GM21528 (cell line): ENCODE results near the gene SLC9A8.
"Not testable (repeated sequence)": the region's sequence is repeated elsewhere in the genome, so short reads cannot be mapped to it uniquely, and the experiment has no call there.

ENCODE experiments used
- ATAC-seq: cut with Tn5 transposase; IDR thresholded peaks from one replicate; pipeline ENCODE4 v1.9.1; 2021; ENCODE audit warnings: mild to moderate bottlenecking, moderate library complexity; ENCODE audit not compliant: unreplicated experiment, low FRiP score

SLC9A8 gene

GRCh38 chr20:49786196-49786595 is 26.4 kb upstream of the SLC9A8 start:
- peak; percentile 9 for ATAC-seq

GRCh38 chr20:49786668-49787370 is 25.8 kb upstream of the SLC9A8 start:
- ATAC-seq, result no peak

- ATAC-seq, result no peak
Measured at GRCh38 chr20:49787371-49788357, 25.0 kb upstream of the SLC9A8 start.

- ATAC-seq, result no peak
Measured at GRCh38 chr20:49790077-49790798, 22.4 kb upstream of the SLC9A8 start.

- no peak for ATAC-seq
Measured at GRCh38 chr20:49791165-49791564, 21.5 kb upstream of the SLC9A8 start.

- no peak for ATAC-seq
Measured at GRCh38 chr20:49792006-49792405, 20.6 kb upstream of the SLC9A8 start.

GRCh38 chr20:49792611-49793010 is 20.0 kb upstream of the SLC9A8 start:
- ATAC-seq, result no peak

GRCh38 chr20:49794336-49795134 is 18.1 kb upstream of the SLC9A8 start:
- no peak for ATAC-seq

- no peak for ATAC-seq
Measured at GRCh38 chr20:49795135-49795424, 17.5 kb upstream of the SLC9A8 start.

GRCh38 chr20:49796600-49797343 is 15.9 kb upstream of the SLC9A8 start:
- no peak for ATAC-seq

- no peak for ATAC-seq
Measured at GRCh38 chr20:49797344-49797615, 15.3 kb upstream of the SLC9A8 start.

- no peak for ATAC-seq
Measured at GRCh38 chr20:49798718-49799117, 13.9 kb upstream of the SLC9A8 start.

GRCh38 chr20:49799698-49800097 is 12.9 kb upstream of the SLC9A8 start:
- no peak for ATAC-seq

GRCh38 chr20:49803418-49803817 is 9.2 kb upstream of the SLC9A8 start:
- ATAC-seq, result no peak

- ATAC-seq, result no peak
Measured at GRCh38 chr20:49804364-49804763, 8.3 kb upstream of the SLC9A8 start.

- ATAC-seq, result not testable (repeated sequence)
Measured at GRCh38 chr20:49805224-49805876, 7.3 kb upstream of the SLC9A8 start.

GRCh38 chr20:49808753-49809152 is 3.9 kb upstream of the SLC9A8 start:
- no peak for ATAC-seq

- ATAC-seq, result no peak
Measured at GRCh38 chr20:49809803-49810359, 2.7 kb upstream of the SLC9A8 start.
